HG03196 (cell line): ENCODE results near the gene NEK11.

ENCODE experiments used
- ATAC-seq: cut with Tn5 transposase; IDR thresholded peaks from one replicate; pipeline ENCODE4 v1.9.1; 2021; ENCODE audit not compliant: unreplicated experiment

NEK11 gene

DNA sequence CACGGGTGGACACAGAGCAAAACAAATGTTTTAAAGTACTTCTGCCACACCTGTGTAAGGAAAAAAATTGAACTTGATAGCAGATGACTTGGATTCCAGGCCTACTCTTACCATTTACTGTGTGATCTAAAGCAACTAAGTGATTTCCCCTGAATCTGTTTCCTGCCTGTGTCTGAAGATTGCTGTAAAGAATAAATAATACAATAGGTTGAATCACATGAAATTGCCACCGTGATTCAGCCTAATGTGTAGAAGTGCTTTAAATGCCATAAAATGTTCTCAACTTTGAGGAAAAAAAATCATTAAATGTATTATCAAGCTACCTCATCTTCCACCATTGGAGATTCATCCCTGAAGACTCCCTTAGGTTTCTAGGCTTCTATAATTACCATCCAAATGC is 327.3 kb downstream of the NEK11 start:
- peak; percentile 9 for ATAC-seq

DNA sequence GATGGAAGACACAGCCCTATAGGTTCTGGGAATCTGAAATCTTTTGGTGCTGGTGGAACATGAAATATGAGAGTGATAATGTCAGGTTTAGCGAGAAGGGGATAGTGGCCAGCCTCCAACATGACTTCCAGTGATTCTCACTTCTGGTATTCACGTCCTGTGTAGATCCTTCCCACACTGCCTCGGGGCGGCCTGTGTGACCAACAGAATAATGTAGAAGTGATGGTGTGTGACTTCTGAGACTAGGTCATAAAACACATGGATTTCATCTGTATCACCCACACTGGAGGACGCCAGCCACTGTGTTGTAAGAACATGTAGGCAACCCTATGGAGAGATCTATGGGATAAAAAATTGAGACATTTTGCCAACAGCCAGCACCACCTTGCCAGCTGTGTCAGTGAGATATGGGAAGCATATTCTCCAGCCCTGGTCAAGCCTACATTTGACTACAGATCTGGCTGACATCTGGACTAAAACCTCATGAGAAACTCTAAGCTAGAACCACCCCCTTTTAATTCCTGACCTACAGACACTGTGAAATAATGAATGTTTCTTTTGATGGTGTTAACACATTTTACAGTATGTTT is 329.4 kb downstream of the NEK11 start:
- ATAC-seq: no peak

GRCh38 chr3:131357275-131357674 is 330.6 kb downstream of the NEK11 start:
- ATAC-seq: no peak

GRCh38 chr3:131360191-131360755 is 333.6 kb downstream of the NEK11 start:
- ATAC-seq: no peak

- ATAC-seq: peak; percentile 13
Measured at GRCh38 chr3:131361066-131361463, 334.4 kb downstream of the NEK11 start.

DNA sequence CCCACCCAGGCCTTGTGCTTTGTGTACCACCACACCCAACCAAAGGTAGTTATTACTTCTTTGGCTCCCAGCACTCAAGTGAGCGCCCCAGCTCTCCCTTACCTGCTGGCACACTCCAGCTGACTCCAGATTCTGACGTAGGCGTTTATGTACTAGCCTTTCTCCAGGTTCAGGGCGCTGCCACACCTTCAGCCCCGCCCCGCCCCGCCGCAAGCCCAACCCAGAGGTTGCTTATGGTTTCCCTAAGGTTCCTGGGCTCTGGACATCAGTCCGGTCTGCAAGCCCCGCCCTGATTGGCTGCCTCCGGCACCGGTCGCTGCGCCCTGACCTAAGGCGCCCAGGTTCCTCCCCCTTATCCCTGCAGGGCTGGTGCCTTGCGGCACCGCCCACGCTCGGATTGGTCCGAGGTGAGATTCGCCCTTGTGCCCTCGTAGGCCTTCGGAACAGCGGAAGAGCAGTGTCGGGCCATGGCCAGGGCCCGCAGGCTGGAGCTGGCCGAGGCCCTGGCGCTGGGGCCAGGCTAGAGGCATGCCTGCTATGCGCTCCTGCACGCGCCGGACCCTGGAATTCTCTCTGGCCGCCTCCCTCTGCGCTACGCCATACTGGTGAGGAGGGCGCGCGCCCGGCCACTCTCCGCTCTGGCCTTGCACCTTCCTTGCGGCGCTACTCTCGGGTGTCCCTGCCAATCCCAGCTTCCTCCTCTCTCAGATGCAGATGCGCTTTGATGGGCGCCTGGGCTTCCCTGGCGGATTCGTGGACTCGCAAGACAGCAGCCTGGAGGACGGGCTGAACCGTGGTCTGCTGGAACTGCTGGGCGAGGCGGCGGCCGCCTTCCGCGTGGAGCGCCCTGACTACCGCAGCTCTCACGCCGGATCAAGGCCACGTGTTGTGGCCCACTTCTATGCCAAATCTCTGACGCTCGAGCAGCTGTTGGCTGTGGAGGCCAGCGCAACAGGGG is 335.1 kb downstream of the NEK11 start:
- peak; percentile 98 for ATAC-seq

- ATAC-seq: no peak
Measured at GRCh38 chr3:131363275-131363674, 336.6 kb downstream of the NEK11 start.

GRCh38 chr3:131370935-131371687 is 344.4 kb downstream of the NEK11 start:
- no peak for ATAC-seq

DNA sequence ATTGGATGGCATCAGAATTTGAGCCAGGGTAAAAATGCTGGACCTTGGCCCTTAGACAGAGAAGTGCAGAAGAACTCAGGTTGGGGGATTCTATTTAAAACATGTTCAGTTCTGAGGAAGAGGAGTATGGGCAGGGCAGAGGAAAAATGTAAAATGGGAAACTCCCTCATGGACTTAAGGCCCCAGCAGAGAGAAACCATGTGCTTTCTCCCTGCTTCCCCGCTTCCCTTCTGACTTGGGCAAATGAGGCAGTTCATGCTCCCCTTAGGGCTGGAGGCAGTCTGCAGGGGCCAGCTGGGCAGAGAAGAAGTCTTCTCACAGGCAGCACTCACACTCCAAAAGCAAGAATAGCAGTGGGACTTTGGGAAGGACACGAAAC is 345.0 kb downstream of the NEK11 start:
- ATAC-seq: no peak

DNA sequence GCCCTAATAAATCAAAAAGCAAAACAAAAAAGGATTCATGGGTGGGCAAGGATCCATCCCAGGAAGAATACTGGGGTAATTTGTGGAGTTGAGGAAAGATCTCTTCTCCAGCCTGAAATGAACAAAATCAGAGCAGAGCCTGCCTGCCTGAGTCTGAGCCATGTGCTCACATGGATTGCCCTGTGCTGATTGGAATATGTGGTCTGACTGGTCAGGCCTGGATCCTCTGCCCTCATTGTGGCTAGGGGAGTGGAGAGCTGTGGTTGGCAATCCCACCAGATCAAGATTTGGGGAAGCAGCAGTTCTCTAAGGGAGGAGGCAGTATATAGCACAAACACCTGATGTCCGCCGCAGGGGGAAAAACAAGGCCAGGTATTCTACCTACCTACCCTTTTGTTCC is 348.1 kb downstream of the NEK11 start:
- ATAC-seq: no peak

- ATAC-seq: peak; percentile 1
Measured at GRCh38 chr3:131380821-131381444, 354.3 kb downstream of the NEK11 start.

DNA sequence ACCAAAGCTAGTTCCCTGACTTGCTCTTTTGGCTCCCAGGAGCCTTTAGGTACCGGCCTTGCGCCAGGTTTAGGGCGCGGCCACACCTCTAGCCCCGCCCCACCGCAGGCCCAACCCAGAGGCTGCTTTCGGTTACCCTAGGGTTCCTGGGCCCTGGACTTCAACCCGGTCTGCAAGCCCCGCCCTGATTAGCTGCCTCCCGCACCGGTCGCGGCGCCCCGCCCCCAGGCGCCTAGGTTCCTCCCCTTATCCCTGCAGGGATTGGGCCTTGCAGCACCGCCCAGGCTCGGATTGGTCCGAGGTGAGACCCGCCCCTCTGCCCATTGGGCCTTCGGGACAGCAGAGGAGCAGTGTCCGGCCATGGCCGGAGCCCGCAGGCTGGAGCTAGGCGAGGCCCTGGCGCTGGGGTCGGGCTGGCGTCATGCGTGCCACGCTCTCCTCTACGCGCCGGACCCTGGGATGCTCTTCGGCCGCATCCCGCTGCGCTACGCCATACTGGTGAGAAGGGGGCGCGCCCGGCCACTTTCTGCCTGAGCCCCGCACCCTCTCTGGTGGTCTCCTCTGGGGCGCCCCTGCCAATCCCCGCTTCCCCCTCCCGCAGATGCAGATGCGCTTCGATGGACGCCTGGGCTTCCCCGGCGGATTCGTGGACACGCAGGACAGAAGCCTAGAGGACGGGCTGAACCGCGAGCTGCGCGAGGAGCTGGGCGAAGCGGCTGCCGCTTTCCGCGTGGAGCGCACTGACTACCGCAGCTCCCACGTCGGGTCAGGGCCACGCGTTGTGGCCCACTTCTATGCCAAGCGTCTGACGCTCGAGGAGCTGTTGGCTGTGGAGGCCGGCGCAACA is 355.0 kb downstream of the NEK11 start, which contains the start of gene NUDT16:
NUDT16 (plus strand) TSS at position 330 of the 847 bp plus-strand sequence; CDS start at position 361, 31 bp downstream.
- peak; percentile 98 for ATAC-seq

- no peak for ATAC-seq
Measured at GRCh38 chr3:131386429-131387165, 359.9 kb downstream of the NEK11 start.

DNA sequence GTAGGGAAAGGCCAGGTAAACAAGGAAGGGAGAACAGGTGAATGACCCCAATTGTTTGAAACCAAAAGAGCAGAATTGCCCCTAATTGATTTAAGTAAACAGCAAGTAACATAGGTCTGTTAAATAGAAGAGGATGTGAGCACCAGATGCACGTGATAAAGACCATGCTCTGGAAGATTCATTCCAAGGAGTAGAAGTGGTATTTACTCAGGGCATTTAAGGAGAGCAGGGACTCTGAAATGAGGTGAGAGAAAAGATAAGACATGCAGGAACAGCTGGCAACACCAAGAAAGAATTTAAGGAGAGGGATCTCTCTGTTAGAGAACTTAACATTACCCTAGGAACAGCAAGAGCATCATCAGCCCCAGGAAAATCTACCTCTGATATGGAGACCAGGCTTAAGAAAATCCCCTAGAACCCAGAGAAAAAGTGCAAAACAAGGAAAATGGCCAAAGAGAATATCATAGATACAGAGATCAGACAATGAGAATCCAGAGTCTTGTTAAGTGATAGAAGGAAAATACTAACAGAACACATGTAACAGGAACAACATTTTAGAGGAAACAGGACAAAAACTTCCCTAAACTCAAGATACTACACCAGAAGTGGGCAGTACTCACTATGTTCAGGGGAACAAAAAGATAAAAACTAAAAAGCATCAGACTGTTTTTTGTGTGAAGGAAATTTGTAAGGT is 361.3 kb downstream of the NEK11 start:
- ATAC-seq: no peak

DNA sequence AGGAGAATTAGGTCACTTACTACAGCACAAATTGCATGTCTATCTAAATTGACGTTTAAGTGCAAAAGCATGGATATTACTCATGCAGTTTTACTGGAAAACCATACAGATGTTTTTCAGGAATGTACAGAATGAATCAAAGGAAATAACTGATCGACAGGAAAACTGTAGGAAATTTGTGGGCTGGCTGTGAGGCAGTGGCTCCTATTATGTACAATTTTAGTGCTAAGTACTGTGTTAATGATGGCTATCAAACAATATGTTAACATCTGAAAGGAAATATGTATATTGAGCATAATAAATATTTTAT is 361.8 kb downstream of the NEK11 start:
- ATAC-seq: no peak

DNA sequence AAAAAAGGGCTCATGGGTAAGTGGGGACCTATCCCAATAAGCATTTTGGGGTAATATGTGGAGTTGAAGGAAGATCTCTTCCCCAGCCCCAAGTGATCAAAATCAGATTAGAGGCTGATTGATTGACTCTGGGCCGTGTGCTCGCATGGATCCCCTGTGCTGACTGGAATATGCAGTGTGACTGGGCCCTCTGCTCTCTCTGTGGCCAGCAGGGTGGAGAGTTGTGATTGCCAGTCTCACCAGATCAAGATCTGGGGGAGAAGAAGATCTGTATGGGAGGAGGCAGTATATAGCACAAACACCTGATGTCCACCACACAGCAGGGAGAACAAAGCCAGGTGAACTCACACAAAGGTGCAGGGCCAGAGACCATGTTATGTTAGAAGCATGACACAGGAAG is 363.7 kb downstream of the NEK11 start:
- ATAC-seq: no peak

DNA sequence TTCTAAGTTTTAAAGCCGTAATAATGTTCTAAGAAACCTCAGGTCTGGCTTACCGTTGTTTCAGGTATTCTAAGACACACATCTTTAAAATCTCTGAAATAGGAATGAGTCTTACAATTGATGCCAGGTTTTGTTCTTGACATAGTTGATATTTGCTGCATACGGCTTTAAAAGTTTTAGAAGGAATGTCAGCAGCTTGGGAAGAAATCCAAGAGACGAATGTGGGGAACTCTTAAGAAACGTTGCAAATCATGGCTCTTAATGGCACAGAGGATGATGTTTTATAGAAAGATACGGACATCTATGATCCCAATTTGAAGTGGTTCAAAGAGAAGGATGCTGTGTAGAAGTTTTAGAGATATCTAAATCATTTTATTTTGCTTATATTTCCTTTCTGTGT is 366.4 kb downstream of the NEK11 start:
- no peak for ATAC-seq

- ATAC-seq: no peak
Measured at GRCh38 chr3:131393868-131394267, 367.2 kb downstream of the NEK11 start.

- ATAC-seq: no peak
Measured at GRCh38 chr3:131394400-131394799, 367.7 kb downstream of the NEK11 start.
